NCI-H345 (cell line): ENCODE results near the gene WBP2.

Experiments
- DNase-seq: peaks from one replicate; lab custom pipeline; 2025; lab: John Stamatoyannopoulos, UW

The WBP2 gene

DNA sequence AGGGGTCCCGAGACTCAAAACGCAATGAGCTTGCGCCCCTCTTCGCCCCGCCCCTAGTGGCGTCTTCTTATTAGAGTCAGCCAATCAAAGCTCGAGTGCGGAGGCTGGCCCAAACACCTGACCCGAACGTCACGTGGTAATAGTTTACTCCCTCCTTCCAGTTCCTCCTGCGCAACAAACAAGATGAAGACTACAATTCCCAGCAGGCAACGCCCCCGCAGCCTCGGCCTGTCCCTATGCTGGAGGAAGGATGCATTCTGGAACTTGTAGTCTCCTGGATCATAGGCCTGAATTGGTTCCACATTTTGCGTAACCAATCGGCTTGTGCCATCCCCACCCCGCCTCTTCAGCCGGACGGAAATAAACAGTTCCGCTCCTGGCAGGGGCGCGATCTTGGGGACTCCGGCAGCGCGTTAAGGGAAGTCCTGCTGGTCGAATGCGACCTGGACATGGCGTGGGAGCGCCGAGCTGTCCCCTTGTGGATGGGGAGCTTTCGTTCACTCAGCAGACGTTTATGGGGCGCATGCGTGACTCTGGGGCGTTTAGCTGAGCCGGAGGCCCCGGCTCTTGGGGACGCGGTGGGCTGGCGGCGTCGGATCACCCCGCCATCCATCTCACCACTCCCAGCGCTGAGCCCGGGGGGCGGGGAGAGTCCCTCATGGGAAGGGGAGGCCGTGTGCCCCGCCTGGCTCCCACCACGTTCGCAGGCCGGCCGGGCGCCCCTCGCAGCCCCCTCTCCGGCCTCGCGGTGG is at the start of gene WBP2:
Gene WBP2 (minus strand): TSS at position 26 of the 752 bp plus-strand sequence. CDS start 38 bp downstream, outside the sequence.
- peak; percentile 100 for DNase-seq

DNA sequence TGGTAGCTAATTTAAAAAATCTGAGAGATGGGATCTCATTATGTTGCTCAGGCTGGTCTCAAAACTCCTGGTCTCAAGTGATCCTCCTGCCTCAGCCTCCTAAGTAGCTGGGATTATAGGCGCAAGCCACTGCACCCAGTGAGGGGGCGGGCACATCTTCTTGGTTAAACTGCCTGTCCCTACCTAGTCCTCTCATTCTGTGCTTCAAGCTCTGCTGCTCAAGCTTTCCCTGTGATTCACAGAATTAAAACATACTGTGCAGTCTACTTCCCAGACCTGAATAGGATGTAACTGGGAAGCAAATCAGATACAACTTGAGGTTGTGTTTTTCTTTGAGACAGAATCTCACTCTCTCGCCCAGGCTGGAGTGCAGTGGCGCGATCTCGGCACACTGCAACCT is 47.3 kb upstream of the WBP2 start:
- no peak for DNase-seq

DNA sequence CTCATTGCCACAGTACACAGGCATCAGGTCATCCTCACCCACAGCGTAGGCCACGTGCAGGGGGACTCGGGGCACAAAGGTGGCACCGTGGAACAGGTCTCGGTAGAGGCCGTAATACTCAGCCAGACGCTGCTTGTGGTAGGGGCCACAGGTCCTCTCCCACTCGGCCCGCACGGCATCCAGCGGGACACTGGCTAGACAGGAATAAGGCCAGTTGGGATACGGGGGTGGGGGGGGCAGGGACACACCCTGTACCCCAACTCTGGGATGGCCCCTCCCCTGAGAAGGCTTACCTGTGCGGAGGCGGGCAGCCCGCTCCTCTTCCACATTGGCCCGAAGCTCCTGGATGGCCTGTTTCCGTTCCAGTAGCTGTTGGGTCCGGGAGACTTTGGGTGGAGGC is 46.6 kb upstream of the WBP2 start:
- no peak for DNase-seq

DNA sequence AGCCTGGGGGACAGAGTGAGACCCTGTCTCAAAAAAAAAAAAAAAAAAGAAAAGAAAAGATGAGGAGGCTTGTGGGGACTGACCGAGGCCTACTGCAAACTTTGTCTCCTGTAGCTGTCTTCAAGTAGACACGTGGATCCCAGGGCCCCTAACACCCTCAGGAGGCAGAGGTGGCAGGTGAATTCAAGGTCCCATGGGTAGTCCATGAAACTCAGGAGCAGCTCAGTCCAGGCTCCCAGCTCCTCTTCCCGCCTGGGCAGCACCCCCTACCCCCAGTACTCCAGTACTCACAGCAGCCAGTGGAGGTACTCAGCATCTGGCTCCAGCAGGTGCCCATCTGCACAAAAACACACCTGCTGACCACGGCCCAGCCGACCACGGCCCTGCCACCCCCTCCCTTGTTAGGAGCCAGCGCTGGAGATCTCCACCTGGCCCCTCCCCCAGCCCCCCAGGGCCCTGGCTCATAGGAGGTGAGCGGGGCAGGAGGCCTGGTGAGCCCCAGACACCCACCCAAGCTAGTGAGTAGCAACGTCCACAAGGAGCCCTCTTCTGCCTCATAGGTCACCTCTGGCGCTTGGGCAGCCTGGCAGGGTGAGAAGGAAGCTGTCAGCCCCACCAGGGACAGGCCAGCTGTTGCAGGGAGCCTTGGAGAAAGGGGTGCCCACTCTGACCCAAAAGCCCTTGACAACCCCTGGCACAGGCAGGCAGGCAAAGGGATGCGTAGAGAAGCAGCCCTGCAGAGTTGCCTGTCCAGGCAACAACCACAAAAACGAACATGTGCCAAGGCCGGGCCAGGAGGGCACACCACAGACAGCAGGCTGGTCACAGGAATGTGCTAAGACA is 45.8 kb upstream of the WBP2 start:
- DNase-seq = no peak

DNA sequence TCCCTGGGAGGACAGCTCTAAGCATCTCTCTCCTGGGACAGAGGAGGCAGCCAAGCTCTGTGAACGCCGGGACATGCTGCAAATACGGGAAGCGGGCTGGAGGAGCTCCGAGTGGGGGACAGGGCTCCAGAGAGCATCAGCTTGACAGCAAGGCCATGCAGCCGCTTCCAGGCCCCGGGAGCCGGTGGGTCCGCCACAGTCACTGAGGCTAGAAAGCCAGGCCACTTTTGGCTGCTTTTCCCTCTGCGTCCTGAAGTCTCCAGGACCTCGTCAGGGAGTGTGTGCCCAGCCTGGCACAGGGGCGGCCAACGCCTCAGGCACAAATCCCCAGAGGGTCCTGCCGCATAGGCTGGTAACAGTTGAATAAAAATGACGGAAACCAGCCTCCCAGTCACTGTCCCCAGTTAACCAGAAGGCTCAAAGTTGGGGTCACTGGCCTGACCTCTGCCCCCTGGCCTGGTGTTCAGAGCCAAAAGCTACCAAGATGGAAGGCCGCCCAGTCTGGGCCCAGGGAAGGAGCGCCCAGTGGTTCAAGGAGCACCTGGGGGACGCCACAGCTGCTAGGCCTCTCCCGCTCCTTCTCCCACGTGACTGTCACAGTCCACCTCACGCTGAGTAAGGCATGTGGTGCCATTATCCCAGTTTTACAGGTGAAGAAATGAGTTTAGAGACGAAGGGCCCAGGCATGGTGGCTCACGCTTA is 44.8 kb upstream of the WBP2 start:
- no peak for DNase-seq

DNA sequence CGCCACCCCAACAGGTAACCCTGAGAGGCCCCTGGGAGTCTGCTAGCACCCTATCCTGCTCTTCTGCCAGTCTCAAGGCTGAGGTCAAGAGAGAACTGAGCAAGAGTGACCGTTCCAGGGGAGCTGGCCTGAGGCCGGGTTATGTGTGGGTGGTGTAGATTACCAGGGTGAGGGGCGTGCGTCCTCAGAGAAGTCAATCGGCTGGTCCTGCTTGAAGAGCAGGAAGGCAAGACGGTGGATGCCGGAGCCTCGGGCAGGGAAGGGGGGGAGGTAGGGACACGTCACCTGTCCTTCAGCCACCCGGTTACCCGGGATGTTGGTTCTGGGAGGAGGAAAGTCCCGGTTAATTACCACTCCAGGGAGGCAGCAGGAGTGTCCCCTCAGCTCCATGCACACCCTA is 44.2 kb upstream of the WBP2 start:
- no peak for DNase-seq

DNA sequence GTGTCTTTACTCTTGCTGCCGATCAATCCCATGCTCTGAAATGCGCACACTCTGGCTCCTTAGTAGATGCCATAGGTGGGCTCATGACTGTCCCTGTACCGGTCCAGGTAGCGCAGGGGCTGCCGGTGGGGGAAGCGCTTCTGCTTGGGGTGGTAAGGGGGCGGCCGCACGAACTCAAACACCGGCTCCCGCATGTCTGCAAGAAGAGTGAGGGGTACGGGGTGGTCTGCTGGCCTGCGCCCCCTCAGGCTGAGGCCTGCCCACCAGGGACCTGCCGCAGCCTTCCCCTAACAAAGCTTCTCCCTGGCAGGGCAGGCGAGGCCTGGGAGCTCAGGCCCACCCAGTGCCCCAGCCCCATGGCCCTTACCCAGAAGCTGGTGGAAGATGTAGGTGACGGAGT is 43.7 kb upstream of the WBP2 start:
- no peak for DNase-seq

DNA sequence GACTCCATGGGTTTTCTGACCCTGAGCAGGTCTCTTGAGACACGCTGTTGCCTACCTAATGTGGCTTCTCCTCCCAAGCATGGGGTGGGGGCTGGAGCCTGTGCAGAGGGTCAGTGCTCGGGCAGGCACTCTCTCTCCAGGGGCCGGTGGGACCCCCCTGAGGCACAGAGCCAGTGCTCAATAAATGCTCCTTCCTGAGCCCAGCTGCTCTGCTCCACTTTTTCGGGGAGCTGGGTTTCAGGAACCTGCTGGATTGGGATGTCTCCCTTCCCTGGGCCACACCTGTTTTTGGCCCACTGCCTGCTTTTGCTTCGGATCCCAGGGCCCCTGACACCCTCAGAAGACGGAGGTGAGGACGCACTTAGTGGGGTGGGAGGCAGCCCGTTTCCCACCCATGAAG is 42.9 kb upstream of the WBP2 start:
- DNase-seq = no peak

DNA sequence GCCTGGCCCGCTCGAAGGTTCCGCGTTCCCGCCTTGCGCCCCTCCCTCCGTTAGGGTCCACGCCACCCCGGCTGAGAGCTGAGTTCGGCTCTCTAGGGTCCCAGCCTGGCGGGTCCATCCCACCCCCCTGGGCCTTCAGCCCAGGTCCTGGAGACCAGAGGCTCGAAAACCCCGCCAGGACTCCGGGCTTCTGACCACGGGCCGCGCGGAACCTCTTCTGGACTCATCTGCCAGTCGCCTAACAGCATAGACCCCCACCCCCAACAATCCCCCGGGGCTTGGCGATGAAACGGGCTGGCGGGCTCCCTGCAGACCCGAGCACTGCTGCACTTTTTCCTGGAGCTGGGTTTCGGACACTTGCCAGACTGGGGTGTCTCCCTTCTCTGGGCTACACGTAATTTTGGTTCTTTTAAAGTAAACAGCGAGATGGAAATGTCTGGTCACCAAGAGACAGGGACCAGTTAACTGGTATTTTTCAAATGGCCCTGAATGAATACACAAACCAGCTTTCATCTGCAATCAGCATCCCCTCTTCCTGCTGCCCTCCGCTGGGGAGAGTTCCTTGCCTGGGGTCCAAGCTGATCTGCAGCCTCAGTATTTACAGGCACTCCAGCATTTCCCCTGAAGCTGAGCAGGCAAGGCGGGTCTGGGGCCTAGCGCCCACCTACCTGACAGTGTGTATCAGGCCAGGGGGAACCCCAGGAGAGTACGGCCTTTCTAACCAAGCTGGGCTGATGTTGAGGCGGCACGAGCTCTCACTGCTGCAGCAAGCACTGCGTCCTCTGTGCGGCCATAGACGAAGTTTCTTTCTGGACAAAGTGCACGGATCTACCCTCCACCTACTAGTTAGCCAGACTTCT is 42.3 kb upstream of the WBP2 start:
- no peak for DNase-seq

DNA sequence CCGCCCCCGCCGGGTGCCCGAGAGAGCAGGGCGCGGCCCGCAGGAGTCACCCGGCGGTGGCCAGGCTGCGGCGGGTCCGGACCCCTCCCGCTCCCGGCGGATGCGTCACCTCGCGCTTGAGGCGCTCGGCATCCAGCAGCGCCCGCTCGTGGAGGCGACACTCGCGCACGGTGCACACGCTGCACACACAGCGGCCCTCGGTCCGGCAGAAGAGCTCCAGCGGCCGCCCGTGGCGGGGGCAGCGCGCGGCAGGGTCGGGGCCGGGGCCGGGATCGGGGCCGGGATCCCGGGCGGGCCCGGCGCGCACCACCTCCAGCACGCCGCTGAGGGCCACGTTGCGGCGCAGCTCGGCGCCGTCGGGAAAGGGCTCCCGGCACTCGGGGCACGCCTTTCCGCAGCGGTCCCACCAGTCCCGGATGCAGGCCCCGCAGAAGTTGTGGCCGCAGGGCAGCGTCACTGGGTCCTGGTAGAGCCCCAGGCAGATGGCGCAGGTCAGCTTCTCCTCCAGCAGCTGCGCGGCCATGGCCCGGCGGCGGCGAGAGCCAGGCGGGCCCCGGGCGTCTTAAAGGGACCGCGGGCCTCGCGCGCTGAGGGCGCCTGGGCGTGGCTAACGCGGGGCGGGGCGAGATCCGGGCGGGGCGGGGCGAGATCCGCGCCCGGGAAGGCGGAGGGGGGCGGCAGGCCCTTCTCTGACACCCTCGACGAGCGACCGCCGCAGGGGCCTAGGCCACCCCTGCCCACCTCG is 41.5 kb upstream of the WBP2 start, which contains the start of gene TRIM65:
Gene TRIM65 (minus strand): TSS at position 537 of the 745 bp plus-strand sequence. CDS start 14 bp downstream, at position 523.
- DNase-seq = peak; percentile 73

DNA sequence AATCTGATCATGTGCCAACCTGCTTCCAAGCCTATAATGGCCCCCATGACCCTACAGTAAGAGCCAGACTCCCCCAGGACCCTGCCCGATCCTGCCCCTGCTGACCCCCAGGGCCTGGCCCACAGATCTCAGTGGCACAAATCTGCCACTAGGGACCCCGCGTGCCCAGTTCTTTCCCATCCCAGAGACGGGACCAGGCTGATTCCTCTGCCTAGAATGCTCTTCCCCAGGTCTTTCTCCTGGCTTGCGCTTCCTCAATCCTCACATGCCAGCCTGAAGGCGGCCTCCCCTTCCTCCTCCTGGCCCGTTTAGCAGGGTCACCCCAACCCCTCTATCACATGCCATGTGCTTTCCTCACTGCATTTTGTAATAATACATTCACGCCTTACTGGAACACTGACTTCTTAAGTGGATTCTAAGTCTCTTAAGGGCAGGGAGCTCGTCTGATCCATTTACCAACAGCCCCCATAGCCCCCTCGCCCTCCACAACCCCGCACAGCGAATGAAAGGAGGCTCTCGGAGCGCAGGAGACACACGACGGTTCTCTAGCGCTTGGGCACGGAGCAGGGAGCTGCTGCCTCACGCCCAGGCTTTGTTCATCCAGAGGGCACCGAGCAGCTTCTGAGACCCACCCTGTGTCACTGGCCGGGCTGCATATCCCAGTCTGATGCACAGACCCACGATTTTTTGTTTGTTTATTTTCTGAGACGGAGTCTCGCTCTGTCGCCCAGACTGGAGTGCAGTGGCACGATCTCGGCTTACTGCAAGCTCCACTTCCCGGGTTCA is 40.4 kb upstream of the WBP2 start:
- no peak for DNase-seq

DNA sequence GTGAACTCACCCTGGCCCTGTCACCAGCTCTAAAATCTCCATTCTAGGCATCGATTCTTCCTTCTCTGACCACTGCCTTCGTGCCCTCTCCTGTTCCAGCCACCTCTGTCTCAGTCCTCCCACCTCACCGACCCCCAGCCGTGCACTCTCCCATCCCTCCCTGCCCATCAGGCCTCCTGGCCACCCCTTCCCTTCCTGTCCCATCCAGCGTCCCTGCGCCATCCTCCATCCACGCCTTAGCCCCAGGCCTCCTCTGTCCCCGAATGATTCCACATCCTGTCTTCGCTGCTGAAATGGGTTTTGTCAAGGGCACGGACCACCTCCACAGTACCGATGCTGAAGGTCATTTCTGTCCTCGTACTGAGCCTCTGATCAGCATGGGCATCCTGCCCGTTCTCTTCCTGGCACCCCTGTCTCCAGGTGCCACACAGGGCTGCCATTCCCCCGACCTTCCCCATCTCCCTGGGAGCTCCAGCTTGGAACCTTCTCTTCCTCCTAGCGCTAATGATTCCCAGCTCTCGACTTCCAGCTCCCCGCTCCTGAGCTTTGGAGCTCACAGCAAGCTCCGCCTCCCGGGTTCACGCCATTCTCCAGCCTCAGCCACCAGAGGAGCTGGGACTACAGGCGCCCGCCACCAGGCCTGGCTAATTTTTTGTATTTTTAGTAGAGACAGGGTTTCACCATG is 39.1 kb upstream of the WBP2 start:
- DNase-seq = no peak

DNA sequence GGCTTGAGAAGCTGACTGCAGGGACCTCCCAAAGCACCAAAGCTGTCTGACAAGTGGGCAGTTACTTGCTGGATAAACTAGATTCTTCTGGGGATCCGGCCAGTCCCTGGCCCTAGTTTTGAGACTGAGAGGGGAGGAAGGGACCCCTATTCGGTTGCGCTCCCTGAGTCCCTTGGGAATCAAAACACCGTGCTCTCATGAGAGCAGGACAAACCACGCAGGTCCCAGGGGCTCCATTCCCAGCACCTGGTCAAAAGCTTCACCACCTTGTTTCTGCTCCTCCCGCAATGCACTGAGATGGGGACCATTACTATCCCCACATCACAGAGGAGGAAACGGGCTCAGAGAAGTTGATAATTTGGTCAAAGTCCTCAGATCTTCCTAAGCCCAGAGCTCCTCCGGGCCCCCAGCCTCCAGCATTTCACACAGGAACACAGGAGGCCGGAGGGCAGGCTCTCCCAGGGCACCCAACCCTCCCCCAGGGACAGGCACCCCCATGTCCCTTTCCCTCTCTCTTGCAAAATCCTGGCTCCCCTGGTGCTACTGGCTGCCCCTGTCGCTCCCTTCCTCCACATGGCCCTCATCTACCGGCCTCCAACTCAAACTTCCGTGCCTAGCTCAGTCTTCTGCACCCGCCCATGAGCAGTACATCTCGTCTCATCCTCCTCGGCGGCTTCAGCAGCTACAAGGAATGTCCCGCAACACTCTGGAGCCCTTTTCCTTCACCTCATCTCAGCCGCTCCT is 38.3 kb upstream of the WBP2 start:
- no peak for DNase-seq

DNA sequence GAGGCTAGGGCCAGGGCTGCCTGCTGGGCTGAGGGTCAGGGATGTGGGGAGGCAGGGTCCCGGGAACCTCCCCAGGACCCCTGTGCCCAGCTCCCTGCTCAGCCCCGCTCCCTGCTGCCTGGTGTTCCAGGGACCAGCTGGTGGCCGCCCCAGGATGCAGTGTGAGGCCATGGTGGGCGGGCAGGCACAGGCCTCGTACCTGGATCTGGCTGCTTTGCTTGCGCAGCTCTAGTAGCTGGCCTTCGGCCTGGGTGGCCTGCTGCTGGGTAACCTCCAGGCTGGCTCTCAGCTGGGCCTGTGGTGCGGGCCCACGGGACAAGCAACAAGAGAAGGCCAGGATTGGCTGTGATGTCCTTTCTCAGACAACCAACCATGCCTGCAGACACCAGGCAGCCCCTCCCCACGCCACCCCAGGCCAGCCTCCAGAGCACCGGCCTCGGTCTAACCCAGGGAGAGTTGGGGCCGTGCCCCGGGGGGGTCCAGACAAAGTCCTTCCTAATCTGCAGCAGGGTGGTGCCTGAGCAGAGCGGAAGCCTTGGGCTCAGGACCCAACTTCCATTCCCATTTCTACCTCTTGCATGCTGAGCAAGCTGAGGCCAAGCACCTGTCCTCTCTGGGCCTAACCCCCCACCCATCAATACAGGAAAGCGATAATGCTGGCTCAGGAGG is 37.6 kb upstream of the WBP2 start:
- DNase-seq = no peak

DNA sequence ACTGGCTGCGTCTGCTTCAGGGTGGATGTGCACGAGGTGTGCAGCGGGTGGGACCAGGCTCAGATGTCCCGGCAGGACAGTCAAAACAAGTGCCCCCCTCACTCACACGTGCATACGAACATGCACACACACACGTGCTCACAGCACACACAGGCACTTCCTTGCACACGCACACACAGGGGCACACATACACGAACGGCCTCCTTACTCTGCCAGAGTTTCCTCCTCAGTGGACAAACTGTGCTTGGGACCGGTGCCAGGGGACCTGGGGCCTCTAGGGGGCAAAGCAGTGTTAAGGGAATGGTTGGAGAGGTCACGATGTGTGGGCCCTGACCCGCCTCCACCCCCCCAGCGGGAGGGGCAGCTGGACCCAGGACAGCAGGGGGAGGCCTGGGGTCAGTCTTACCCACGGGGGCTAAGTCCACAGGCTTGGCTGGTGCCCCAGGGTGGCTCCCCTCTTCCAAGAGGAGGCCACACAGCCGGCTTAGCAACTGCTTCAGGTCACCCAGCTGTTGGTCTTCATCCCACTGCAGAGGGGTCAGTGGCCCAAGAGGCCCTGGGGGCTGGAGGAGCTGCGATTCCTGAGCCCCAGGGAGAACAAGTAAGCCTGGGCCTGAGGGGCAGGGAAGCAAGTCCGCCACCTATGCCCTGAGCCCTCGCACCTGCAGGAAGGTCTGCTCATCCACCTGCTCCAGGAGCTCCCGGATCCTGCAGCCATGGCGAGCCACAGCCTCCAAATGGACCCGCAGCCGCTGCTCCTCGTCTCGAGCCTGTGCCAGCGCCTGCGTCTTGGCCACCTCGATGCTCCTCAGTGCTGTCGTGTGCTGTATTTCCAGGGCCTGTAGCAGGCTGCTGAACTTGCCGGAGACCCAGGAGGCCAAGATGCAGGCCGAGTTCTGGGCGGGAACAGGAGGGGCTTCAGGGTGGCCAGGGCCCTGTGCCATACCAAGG is 36.7 kb upstream of the WBP2 start:
- no peak for DNase-seq

DNA sequence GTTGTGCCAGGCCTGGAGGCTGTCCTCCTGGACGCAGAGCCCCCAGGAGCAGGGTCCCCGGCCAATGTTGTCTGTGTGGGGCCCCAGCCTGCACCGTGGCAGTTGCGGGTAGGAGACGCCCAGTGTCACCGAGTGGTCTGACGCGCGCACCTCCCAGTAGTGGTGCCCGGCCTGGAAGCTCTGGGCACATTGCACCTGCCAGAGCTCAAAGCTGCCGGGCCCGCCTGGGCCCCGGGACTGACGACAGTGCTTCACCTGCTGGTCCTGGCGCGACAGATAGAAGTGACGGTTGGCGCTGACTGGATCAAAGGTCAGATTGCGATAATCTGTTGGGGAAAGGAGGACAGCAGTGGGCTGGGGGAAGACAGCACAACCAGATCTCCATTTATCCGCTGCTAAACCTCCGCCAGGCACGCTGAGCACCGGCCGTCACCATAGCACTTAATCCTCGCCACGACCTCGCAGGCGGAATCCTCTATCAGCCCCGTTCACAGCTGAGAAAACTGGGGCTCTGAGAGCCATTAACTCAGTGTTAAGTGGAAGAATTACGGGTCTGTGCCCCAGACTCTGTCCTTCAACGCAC is 36.0 kb upstream of the WBP2 start:
- DNase-seq = no peak

DNA sequence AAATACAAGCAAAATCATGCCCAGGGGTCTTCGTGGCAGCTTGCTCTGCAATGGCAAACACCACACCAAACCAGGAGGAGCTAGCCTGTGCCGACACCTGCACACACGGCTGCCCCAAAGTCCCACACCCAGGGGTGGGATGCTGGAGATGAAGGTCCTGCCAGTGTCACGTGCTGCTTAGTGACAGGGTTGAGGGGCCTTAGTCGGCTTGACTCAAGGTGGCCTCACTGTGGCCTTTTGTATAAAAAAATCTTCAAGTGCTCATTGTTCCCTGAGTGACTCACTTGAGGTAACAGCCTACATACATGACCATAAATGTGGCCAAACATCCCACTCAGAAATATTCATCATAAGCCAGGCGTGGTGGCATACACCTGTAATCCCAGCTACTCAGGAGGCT is 34.3 kb upstream of the WBP2 start:
- no peak for DNase-seq
